H1 (cell line): Measurements from ENCODE around the gene MIGA1. TPM values are rescaled to one million over a fixed set of nuclear protein-coding genes. Genes with fewer than 3 reads are reported as not detected.

Experiments used
- CTCF ChIA-PET: fragments of 300-600 bp; sonication (Branson Sonifier 250); formaldehyde crosslinking; loops from one replicate; lab custom pipeline; 2021; ENCODE audit not compliant: partially characterized antibody; lab: Charles Lee
- POLR2A ChIA-PET: fragments of 300-600 bp; sonication (Branson Sonifier 250); formaldehyde crosslinking; loops from one replicate; lab custom pipeline; 2021; ENCODE audit warnings: inconsistent platforms; ENCODE audit not compliant: partially characterized antibody; lab: Charles Lee
- DNase-seq, 2 experiments: peaks; one replicate each; pipeline versions ENCODE4 v3.0.0 to v3.0.0-alpha.2; 2010 to 2022; ENCODE audit warnings: low spot score in 2 of 2, low read depth in 1 of 2, mixed read lengths in 1 of 2
- FAIRE-seq: peaks from 2 replicates; lab custom pipeline; 2011; peaks lifted over from hg19 to GRCh38; lab: Jason Lieb, UNC
- H2AFZ ChIP-seq: 2 replicates; pipeline ENCODE4 v1.8.1; 2012; ENCODE audit warnings: low read length, inconsistent platforms
- H2AK5ac ChIP-seq: 2 replicates; pipeline ENCODE4 v1.6.1; 2013; ENCODE audit warnings: low read depth, low read length
- H2BK120ac ChIP-seq: replicated peaks from 2 replicates; pipeline ENCODE3; 2013; ENCODE audit warnings: low read depth, low read length, inconsistent platforms
- H2BK12ac ChIP-seq: 2 replicates; pipeline ENCODE4 v1.6.1; 2013; ENCODE audit warnings: low read depth, low read length
- H2BK15ac ChIP-seq: 2 replicates; pipeline ENCODE4 v1.6.1; 2013; ENCODE audit warnings: low read length
- H2BK20ac ChIP-seq: 2 replicates; pipeline ENCODE4 v1.6.1; 2013; ENCODE audit warnings: low read length
- H2BK5ac ChIP-seq: 2 replicates; pipeline ENCODE4 v1.6.1; 2013; ENCODE audit warnings: low read depth, low read length
- H3K14ac ChIP-seq: 2 replicates; pipeline ENCODE4 v1.6.1; 2013; ENCODE audit warnings: inconsistent platforms; ENCODE audit not compliant: insufficient read length
- H3K18ac ChIP-seq: 2 replicates; pipeline ENCODE4 v1.6.1; 2013; ENCODE audit warnings: low read length; ENCODE audit errors: extremely low read depth
- H3K23ac ChIP-seq: 2 replicates; pipeline ENCODE4 v1.6.1; 2013; ENCODE audit warnings: inconsistent platforms; ENCODE audit not compliant: insufficient read length
- H3K23me2 ChIP-seq: 2 replicates; pipeline ENCODE4 v1.6.1; 2013; ENCODE audit warnings: low read depth, low read length
- H3K27ac ChIP-seq: 2 replicates; pipeline ENCODE4 v1.6.1; 2011; ENCODE audit warnings: low read depth, low read length, inconsistent platforms
- H3K27me3 ChIP-seq, 4 experiments: replicated peaks in 1 of 4; 1 replicate in 1 of 4; 2 replicates in 3 of 4; pipeline versions ENCODE4 v1.6.1 to v1.8.1; 2011 to 2013; ENCODE audit warnings: low read length in 3 of 4, mild to moderate bottlenecking in 3 of 4, inconsistent platforms in 2 of 4, mixed read lengths in 2 of 4, moderate library complexity in 1 of 4; ENCODE audit not compliant: control insufficient read depth in 3 of 4, insufficient read depth in 3 of 4; ENCODE audit errors: extremely low read depth in 1 of 4
- H3K36me3 ChIP-seq, 4 experiments: 2 replicates each; pipeline versions ENCODE4 v1.6.1 to v1.8.1; 2011 to 2013; ENCODE audit warnings: mild to moderate bottlenecking in 4 of 4, low read length in 3 of 4, moderate library complexity in 2 of 4, control low read depth in 1 of 4, inconsistent platforms in 1 of 4; ENCODE audit not compliant: insufficient read depth in 4 of 4, control insufficient read depth in 2 of 4
- H3K4ac ChIP-seq: replicated peaks from 2 replicates; pipeline ENCODE3; 2013; ENCODE audit warnings: low read length, low read depth, mixed read lengths, inconsistent platforms; ENCODE audit not compliant: insufficient read length
- H3K4me1 ChIP-seq, 4 experiments: replicated peaks in 1 of 4; 1 replicate in 1 of 4; 2 replicates in 3 of 4; pipeline versions ENCODE4 v1.6.1 to v1.8.1; 2011 to 2013; ENCODE audit warnings: low read length in 3 of 4, inconsistent platforms in 2 of 4, mixed read lengths in 1 of 4; ENCODE audit not compliant: insufficient read depth in 4 of 4, control insufficient read depth in 3 of 4
- H3K4me2 ChIP-seq, 2 experiments: 2 replicates each; pipeline versions ENCODE4 v1.6.1 to v1.8.1; 2011 to 2013; ENCODE audit warnings: low read depth in 2 of 2, low read length in 2 of 2, control low read depth in 1 of 2, inconsistent platforms in 1 of 2, mild to moderate bottlenecking in 1 of 2; ENCODE audit not compliant: insufficient read depth in 1 of 2
- H3K4me3 ChIP-seq, 4 experiments: fragments of 200-600, 300-600 bp in 1 of 4; sonication (generic), shearing (Covaris generic), sonication (Bioruptor Twin) in 1 of 4; 2 replicates each; pipeline versions ENCODE4 v1.5.1 to v1.8.1; 2011 to 2016; ENCODE audit warnings: low read length in 4 of 4, low read depth in 3 of 4, control low read depth in 2 of 4, inconsistent platforms in 2 of 4, mild to moderate bottlenecking in 2 of 4, mixed read lengths in 1 of 4, moderate library complexity in 1 of 4; ENCODE audit not compliant: insufficient read depth in 2 of 4; ENCODE audit errors: extremely low read depth in 1 of 4
- H3K56ac ChIP-seq: replicated peaks from 2 replicates; pipeline ENCODE3; 2013; ENCODE audit warnings: low read depth, mild to moderate bottlenecking, mixed read lengths, low read length, inconsistent platforms; ENCODE audit not compliant: insufficient read length
- H3K79me1 ChIP-seq: 2 replicates; pipeline ENCODE4 v1.6.1; 2013; ENCODE audit warnings: low read depth, low read length, control low read depth
- H3K79me2 ChIP-seq, 2 experiments: 2 replicates each; pipeline versions ENCODE4 v1.6.1 to v1.8.1; 2012 to 2013; ENCODE audit warnings: low read length in 2 of 2, mild to moderate bottlenecking in 2 of 2, inconsistent platforms in 1 of 2; ENCODE audit not compliant: insufficient read depth in 2 of 2, control insufficient read depth in 1 of 2
- H3K9ac ChIP-seq, 4 experiments: replicated peaks in 1 of 4; 1 replicate in 1 of 4; 2 replicates in 3 of 4; pipeline versions ENCODE4 v1.6.1 to v1.8.1; 2011 to 2013; ENCODE audit warnings: low read depth in 3 of 4, low read length in 3 of 4, control low read depth in 2 of 4, mild to moderate bottlenecking in 2 of 4, moderate library complexity in 2 of 4, inconsistent platforms in 1 of 4; ENCODE audit errors: extremely low read depth in 1 of 4
- H3K9me3 ChIP-seq, 2 experiments: 2 replicates each; pipeline versions ENCODE4 v1.6.1 to v1.8.1; 2012 to 2013; ENCODE audit warnings: mild to moderate bottlenecking in 2 of 2, moderate library complexity in 2 of 2, control low read depth in 1 of 2, inconsistent platforms in 1 of 2, low read depth in 1 of 2, low read length in 1 of 2, mixed read lengths in 1 of 2; ENCODE audit not compliant: insufficient read depth in 2 of 2
- H4K20me1 ChIP-seq, 2 experiments: replicated peaks in 1 of 2; 2 replicates each; pipeline versions ENCODE3 to v1.8.1; 2011 to 2013; ENCODE audit warnings: inconsistent platforms in 2 of 2, low read length in 2 of 2, mild to moderate bottlenecking in 1 of 2; ENCODE audit not compliant: insufficient read depth in 2 of 2, control insufficient read depth in 1 of 2
- H4K5ac ChIP-seq: 2 replicates; pipeline ENCODE4 v1.6.1; 2013; ENCODE audit warnings: low read length, low read depth, mixed read lengths, inconsistent platforms; ENCODE audit not compliant: insufficient read length
- H4K8ac ChIP-seq: 2 replicates; pipeline ENCODE4 v1.8.0; 2013; ENCODE audit warnings: mild to moderate bottlenecking, moderate library complexity, low read length, inconsistent platforms; ENCODE audit not compliant: insufficient read depth; ENCODE audit errors: extremely low read depth
- H4K91ac ChIP-seq: replicated peaks from 2 replicates; pipeline ENCODE3; 2013; ENCODE audit warnings: low read length, mixed read lengths, inconsistent platforms; ENCODE audit not compliant: insufficient read length
- ASH2L ChIP-seq: fragments of 200-600, 300-600 bp; sonication (generic); IDR thresholded peaks from one replicate; pipeline ENCODE4 v1.7.1; 2017; ENCODE audit warnings: low read length
- GTF2F1 ChIP-seq: IDR thresholded peaks from 2 replicates; pipeline ENCODE4 v1.6.1; 2012; ENCODE audit warnings: low read depth, low read length, improper control_type of control experiment, borderline replicate concordance
- POLR2A ChIP-seq, 2 experiments: IDR thresholded peaks; 1 replicate in 1 of 2; 2 replicates in 1 of 2; pipeline ENCODE4 v1.6.1; 2011; ENCODE audit warnings: low read depth in 2 of 2, low read length in 2 of 2, mild to moderate bottlenecking in 2 of 2; ENCODE audit errors: control extremely low read depth in 1 of 2
- POU5F1 ChIP-seq: IDR thresholded peaks from 2 replicates; pipeline ENCODE4 v1.6.1; 2011; ENCODE audit warnings: low read depth, mild to moderate bottlenecking, low read length, moderate library complexity
- RAD21 ChIP-seq, 2 experiments: IDR thresholded peaks in 1 of 2; conservative IDR thresholded peaks in 1 of 2; 2 replicates each; pipeline ENCODE4 v1.6.1; 2011; ENCODE audit warnings: low read depth in 2 of 2, low read length in 2 of 2, improper control_type of control experiment in 1 of 2, inconsistent platforms in 1 of 2, mild to moderate bottlenecking in 1 of 2, moderate library complexity in 1 of 2
- RBBP5 ChIP-seq: IDR thresholded peaks from 2 replicates; pipeline ENCODE4 v1.7.1; 2012; ENCODE audit warnings: low read depth, mild to moderate bottlenecking, inconsistent platforms, low read length, moderate library complexity, borderline replicate concordance
- SP2 ChIP-seq: IDR thresholded peaks from 2 replicates; pipeline ENCODE4 v1.6.1; 2012; ENCODE audit warnings: mild to moderate bottlenecking, low read length, inconsistent platforms
- YY1 ChIP-seq: IDR thresholded peaks from 2 replicates; pipeline ENCODE4 v1.6.1; 2011; ENCODE audit warnings: low read depth, mild to moderate bottlenecking, low read length
- WGBS, 2 experiments: shearing (Covaris generic) in 1 of 2; methylation state at CpG; one replicate each; pipeline versions ENCODE4 v1.1.6 to v1.1.7; 2013 to 2015; ENCODE audit warnings: low lambda C conversion rate in 2 of 2, mixed read lengths in 2 of 2, inconsistent platforms in 1 of 2, low coverage in 1 of 2, missing lambda C conversion rate in 1 of 2; ENCODE audit not compliant: insufficient replicate concordance in 2 of 2, insufficient coverage in 1 of 2, insufficient read length in 1 of 2; ENCODE audit errors: extremely low coverage in 1 of 2, missing lambda C conversion rate in 1 of 2; 5-methylcytosine and 5-hydroxymethylcytosine counted together
- polyA plus RNA-seq, 7 experiments: library from polyadenylated mRNA; depleted of rRNA in 3 of 7; stranded (reverse) in 5 of 7; unstranded in 2 of 7; fragments of >200 nt in 5 of 7; fragments of 200-250 nt in 2 of 7; gene quantifications; 1 replicate in 5 of 7; 2 replicates in 1 of 7; 4 replicates in 1 of 7; pipeline versions ENCODE4 v1.2.1 to v1.2.3, GENCODE V29; 2011 to 2013; ENCODE audit warnings: missing spikeins in 2 of 7, mixed read lengths in 2 of 7
- total RNA-seq: library from RNA; stranded (reverse); fragmentation: NEBNext Ultra II Directional; extraction: Animal tissue kit (Norgen Biotek cat#: 25700); gene quantifications from 2 replicates; pipeline ENCODE4 v1.2.1, GENCODE V29; 2021

MIGA1 gene
- total and polyA plus RNA-seq, 2 of the 8 experiments (the other 6 are each of a cell fraction or from before 2014, with no cell fraction given), result 0.95 to 7.0 TPM

DNA sequence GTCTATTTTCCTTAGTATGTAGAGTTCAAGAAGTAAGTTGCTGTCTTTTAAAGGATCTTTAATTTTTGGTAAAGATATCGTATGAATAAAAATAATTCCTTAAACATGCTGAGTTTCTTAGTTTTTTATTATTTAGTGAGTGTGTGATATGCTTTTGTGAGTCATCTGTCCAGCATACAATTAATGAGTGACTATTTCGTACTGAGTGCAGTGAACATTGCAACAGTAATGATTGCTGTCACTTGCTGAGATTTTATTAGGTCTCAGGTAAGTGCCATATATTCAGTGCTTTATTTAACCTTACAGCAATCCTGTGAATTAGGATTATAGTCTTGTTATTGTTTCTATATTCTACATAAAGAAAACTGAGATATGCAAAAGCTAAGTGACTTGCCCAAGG, 22.6 kb downstream of the MIGA1 start:
- Histone ChIP-seq H2AFZ (no peak overlapping the region), H4K5ac (no peak overlapping the region), H3K23ac (no peak overlapping the region), H3K4me3 (no peak overlapping the region), H4K20me1 (peaks cover 0 to 2% of the 10 kb centered on the region in 2 experiments), H2BK5ac (no peak overlapping the region), H2BK15ac (no peak overlapping the region), H3K9me3 (no peaks in the 10 kb centered on the region), H2BK12ac (no peak overlapping the region), H3K18ac (no peak overlapping the region), H4K8ac (no peak overlapping the region), H3K14ac (no peak overlapping the region), H3K4me2 (no peak overlapping the region), H3K79me2 (no peaks in the 10 kb centered on the region), H3K4me1 (no peaks in the 10 kb centered on the region), H2BK120ac (no peak overlapping the region), H3K56ac (no peak overlapping the region), H3K9ac (no peak overlapping the region), H3K23me2 (no peaks in the 10 kb centered on the region), H4K91ac (no peak overlapping the region), H2AK5ac (no peak overlapping the region), H3K36me3 (no peaks in the 10 kb centered on the region; a peak in 2 of 8 replicates), H3K27ac (no peak overlapping the region), H3K27me3 (no peaks in the 10 kb centered on the region), H2BK20ac (no peak overlapping the region), H3K4ac (no peak overlapping the region), H3K79me1 (no peaks in the 10 kb centered on the region)
- whole genome bisulfite sequencing, 2 experiments, result 83% methylated on average over 2 of the region's 2 CpGs; no CpG with 5 or more reads in 1 of the 2 experiments
- POLR2A ChIA-PET, result no interaction called here
- DNase-seq, result no peak
- CTCF ChIA-PET, result no interaction called here
- TF ChIP-seq RAD21 (IDR thresholded peaks at IDR 0.05 in 1 of 2, conservative IDR thresholded peaks at IDR 0.05 in 1 of 2; ENCODE audit: low read depth in 2 of 2, low read length in 2 of 2) (no peak), POLR2A (IDR thresholded peaks at IDR 0.05; ENCODE audit: control extremely low read depth in 1 of 2, low read depth in 2 of 2, low read length in 2 of 2) (no peak), GTF2F1 (no peak), YY1 (no peak), RBBP5 (no peak), POU5F1 (no peak), ASH2L (no peak), SP2 (no peak)
- FAIRE-seq, result no peak
